Ishikawa (cell line): ENCODE measurements around the gene PIMREG.

Source experiments
- CEBPB ChIP-seq: IDR thresholded peaks from 2 replicates; pipeline ENCODE4 v1.6.1; 2012
- CREB1 ChIP-seq: IDR thresholded peaks from 2 replicates; pipeline ENCODE4 v1.6.1; 2012; ENCODE audit warnings: low read depth
- EGR1 ChIP-seq: IDR thresholded peaks from 2 replicates; pipeline ENCODE4 v1.6.1; 2012
- EP300 ChIP-seq: IDR thresholded peaks from 2 replicates; pipeline ENCODE4 v1.6.1; 2012; ENCODE audit warnings: borderline replicate concordance
- FOXM1 ChIP-seq: IDR thresholded peaks from 2 replicates; pipeline ENCODE4 v1.6.1; 2012; ENCODE audit warnings: low read depth, borderline replicate concordance
- MAX ChIP-seq: IDR thresholded peaks from 2 replicates; pipeline ENCODE4 v1.6.1; 2012
- NFIC ChIP-seq: IDR thresholded peaks from 2 replicates; pipeline ENCODE4 v1.6.1; 2012
- RAD21 ChIP-seq: IDR thresholded peaks from 2 replicates; pipeline ENCODE4 v1.6.1; 2012; ENCODE audit warnings: low read depth
- REST ChIP-seq: IDR thresholded peaks from 2 replicates; pipeline ENCODE4 v1.6.1; 2012; ENCODE audit warnings: low read depth, mild to moderate bottlenecking
- TAF1 ChIP-seq: IDR thresholded peaks from 2 replicates; pipeline ENCODE4 v1.6.1; 2012; ENCODE audit warnings: low read depth, mild to moderate bottlenecking
- TCF12 ChIP-seq: IDR thresholded peaks from 2 replicates; pipeline ENCODE4 v1.6.1; 2012; ENCODE audit warnings: low read depth
- TEAD4 ChIP-seq: IDR thresholded peaks from 2 replicates; pipeline ENCODE4 v1.6.1; 2012
- USF1 ChIP-seq: IDR thresholded peaks from 2 replicates; pipeline ENCODE4 v1.6.1; 2012
- YY1 ChIP-seq: IDR thresholded peaks from 2 replicates; pipeline ENCODE4 v1.6.1; 2012; ENCODE audit warnings: low read depth
- ZBTB7A ChIP-seq: IDR thresholded peaks from 2 replicates; pipeline ENCODE4 v1.6.1; 2012; ENCODE audit warnings: low read depth

The PIMREG gene

GRCh38 chr17:6446516-6447100 lies 2.4 kb downstream of the PIMREG start:
- TF ChIP-seq EGR1 (no peak), TEAD4 (no peak), TAF1 (no peak), NFIC (no peak), EP300 (no peak), MAX (no peak), REST (no peak), USF1 (no peak), FOXM1 (no peak), ZBTB7A (no peak), CEBPB (no peak), TCF12 (no peak)

- TF ChIP-seq TAF1 (no peak), ZBTB7A (no peak), RAD21 (no peak), CEBPB (no peak), USF1 (no peak), CREB1 (no peak), EP300 (no peak), EGR1 (no peak), TEAD4 (no peak), YY1 (no peak), FOXM1 (no peak), TCF12 (no peak), REST (no peak), NFIC (no peak), MAX (no peak)
Measured at GRCh38 chr17:6448473-6448872, 4.2 kb downstream of the PIMREG start.

GRCh38 chr17:6449307-6449706 lies 5.1 kb downstream of the PIMREG start:
- TF ChIP-seq TEAD4: no peak
- no peak for TF ChIP-seq TCF12
- TF ChIP-seq NFIC: no peak
- TF ChIP-seq ZBTB7A: no peak
- TF ChIP-seq EP300: no peak
- no peak for TF ChIP-seq REST
- no peak for TF ChIP-seq MAX
- TF ChIP-seq YY1: no peak
- TF ChIP-seq RAD21: no peak
